Left ventricle myocardium inferior (tissue), 1 donor: ENCODE measurements around the gene TAOK2. TPM values are rescaled to one million over a fixed set of nuclear protein-coding genes. Genes with fewer than 3 reads are reported as not detected.

ENCODE experiments used
- DNase-seq: peaks from one replicate; pipeline ENCODE4 v3.0.0-alpha.2; 2020
- H3K27ac ChIP-seq: fragments of 200-600 bp; replicated peaks from 2 replicates; pipeline ENCODE4 v1.8.0; 2021
- H3K27me3 ChIP-seq: fragments of 200-600 bp; 2 replicates; pipeline ENCODE4 v1.8.0; 2021; ENCODE audit warnings: low read depth
- H3K36me3 ChIP-seq: fragments of 200-600 bp; 2 replicates; pipeline ENCODE4 v1.8.0; 2021
- H3K4me1 ChIP-seq: fragments of 200-600 bp; 2 replicates; pipeline ENCODE4 v1.8.0; 2021
- H3K4me3 ChIP-seq: fragments of 200-600 bp; 2 replicates; pipeline ENCODE4 v1.8.0; 2021; ENCODE audit warnings: mild to moderate bottlenecking, moderate library complexity
- H3K9me3 ChIP-seq: fragments of 200-600 bp; replicated peaks from 2 replicates; pipeline ENCODE4 v1.8.0; 2021
- CTCF ChIP-seq: fragments of 200-600 bp; IDR thresholded peaks from 2 replicates; pipeline ENCODE4 v1.8.0; 2021; ENCODE audit warnings: antibody characterized with exemption, mild to moderate bottlenecking, borderline replicate concordance
- intact Hi-C: fragments of 100-400 bp; cut with micrococcal nuclease; formaldehyde crosslinking; loops from one replicate; pipeline ENCODE4 v1.11.0; 2022
- total RNA-seq: library from RNA; stranded (reverse); fragmentation: NEBNext Ultra II Directional; extraction: Animal tissue kit (Norgen Biotek cat#: 25700); gene quantifications from one replicate; pipeline ENCODE4 v1.2.1, GENCODE V29; 2021
- donor health status: DM: no; HTN: yes; CAD: no; lungs with severe emphysema.

Gene TAOK2
- total RNA-seq, 1 donor from 2014 or later, result 34.3 TPM

GRCh38 chr16:29961479-29962343 is 12.0 kb upstream of the TAOK2 start, which contains the start of gene TMEM219:
Gene TMEM219, plus strand, starts transcription at chr16:29962079. Its CDS starts 1,065 bp downstream, at chr16:29963144.
- peak within 1 kb of the TSS; percentile 94 for H3K27ac ChIP-seq
- no peaks in the 10 kb centered on the region for H3K9me3 ChIP-seq
- peak; percentile 92 for DNase-seq
- H3K4me3 ChIP-seq, result peak within 1 kb of the TSS; percentile 81
- H3K36me3 ChIP-seq, result peaks cover 5% of the 10 kb centered on the region
- peak; percentile 73 for TF ChIP-seq CTCF
- intact Hi-C loops, result no loop called here
- no peaks in the 10 kb centered on the region for H3K27me3 ChIP-seq
- peaks cover 35% of the 10 kb centered on the region for H3K4me1 ChIP-seq

- no peak for DNase-seq
- intact Hi-C loops, result no loop called here
- no peaks in the 10 kb centered on the region for H3K27me3 ChIP-seq
- H3K36me3 ChIP-seq, result peaks cover 5% of the 10 kb centered on the region
- H3K9me3 ChIP-seq, result no peaks in the 10 kb centered on the region
- H3K4me3 ChIP-seq, result peak overlapping the region; percentile 81
- H3K27ac ChIP-seq, result peak overlapping the region; percentile 94
- no peak for TF ChIP-seq CTCF
- peaks cover 35% of the 10 kb centered on the region for H3K4me1 ChIP-seq
Observed at GRCh38 chr16:29962344-29962994, 11.2 kb upstream of the TAOK2 start.

GRCh38 chr16:29963021-29963743 is 10.5 kb upstream of the TAOK2 start:
- DNase-seq, result no peak

GRCh38 chr16:29968205-29968604 is 5.5 kb upstream of the TAOK2 start:
- no peak for TF ChIP-seq CTCF
- Histone ChIP-seq H3K27me3 (no peaks in the 10 kb centered on the region), H3K4me3 (no peak overlapping the region), H3K36me3 (peaks cover 31% of the 10 kb centered on the region), H3K9me3 (no peaks in the 10 kb centered on the region), H3K27ac (no peak overlapping the region), H3K4me1 (peaks cover 18% of the 10 kb centered on the region)
- intact Hi-C loops, result no loop called here
- no peak for DNase-seq

More at GRCh38 chr16:29963021-29963743, 10.5 kb upstream of the TAOK2 start:
- intact Hi-C loops, result no loop called here
- Histone ChIP-seq H3K4me1 (peaks cover 35% of the 10 kb centered on the region), H3K36me3 (peaks cover 10% of the 10 kb centered on the region), H3K4me3 (peak overlapping the region; percentile 81), H3K27ac (peak overlapping the region; percentile 94), H3K27me3 (no peaks in the 10 kb centered on the region), H3K9me3 (no peaks in the 10 kb centered on the region)
- no peak for TF ChIP-seq CTCF

GRCh38 chr16:29971304-29971703 is 2.4 kb upstream of the TAOK2 start:
- H3K27me3 ChIP-seq, result no peaks in the 10 kb centered on the region
- no peaks in the 10 kb centered on the region for H3K9me3 ChIP-seq
- no peak for TF ChIP-seq CTCF
- no peak overlapping the region for H3K4me3 ChIP-seq
- peaks cover 31% of the 10 kb centered on the region for H3K4me1 ChIP-seq
- no peak overlapping the region for H3K27ac ChIP-seq
- no peak for DNase-seq
- intact Hi-C loops, result no loop called here
- peaks cover 26% of the 10 kb centered on the region for H3K36me3 ChIP-seq
